Ovary (tissue), 3 donors: Measurements from ENCODE around the gene GADD45GIP1.

Experiments used
- CTCF ChIP-seq, 3 donors: fragments of 450-650 bp in 2 of 3; fragments of 200-600 bp in 1 of 3; IDR thresholded peaks; one replicate each; pipeline versions ENCODE4 v1.5.1 to v1.8.0; 2016 to 2022; ENCODE audit warnings: antibody characterized with exemption in 3 of 3, mild to moderate bottlenecking in 1 of 3
- POLR2A ChIP-seq: fragments of 450-650 bp; IDR thresholded peaks from one replicate; pipeline ENCODE4 v1.6.1; 2017; ENCODE audit warnings: antibody characterized with exemption, mild to moderate bottlenecking, moderate library complexity
- donor health status: DM: no; HTN: no; CAD: no.

GRCh38 chr19:12912571-12912970 is 44.5 kb downstream of the GADD45GIP1 start:
- TF ChIP-seq CTCF (IDR thresholded peaks at IDR 0.05) (no peak), POLR2A (no peak)
